HG03108 (cell line): ENCODE results near the gene AGAP1.
"Not testable (repeated sequence)": the region's sequence is repeated elsewhere in the genome, so short reads cannot be mapped to it uniquely, and the experiment has no call there.

Experiments
- ATAC-seq: cut with Tn5 transposase; IDR thresholded peaks from one replicate; pipeline ENCODE4 v1.9.1; 2021; ENCODE audit warnings: moderate library complexity; ENCODE audit not compliant: unreplicated experiment

Gene AGAP1

GRCh38 chr2:235926229-235926628 is 432.4 kb downstream of the AGAP1 start:
- ATAC-seq, result no peak

- no peak for ATAC-seq
Measured at GRCh38 chr2:235928751-235929370, 435.0 kb downstream of the AGAP1 start.

- ATAC-seq, result no peak
Measured at GRCh38 chr2:235930701-235931100, 436.9 kb downstream of the AGAP1 start.

DNA sequence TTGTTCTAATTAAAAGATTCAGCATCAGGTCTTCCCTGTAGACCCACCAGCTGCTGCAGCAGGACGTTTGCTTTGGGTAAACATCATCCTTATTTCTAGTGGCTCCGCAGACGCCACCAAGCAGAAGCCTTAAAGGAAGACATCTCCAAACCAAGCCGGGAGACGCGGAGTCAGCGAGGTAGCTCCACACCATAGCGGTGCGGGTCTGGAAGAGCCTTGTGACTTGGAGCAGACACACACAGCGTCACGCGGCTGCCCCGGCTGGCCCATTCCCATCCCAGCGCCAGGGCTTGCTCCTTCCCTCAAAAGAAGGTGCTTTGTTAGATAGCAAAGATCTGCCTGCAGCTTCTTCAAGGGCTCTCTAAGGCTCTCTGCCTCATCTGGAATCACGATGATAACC is 437.8 kb downstream of the AGAP1 start:
- no peak for ATAC-seq

DNA sequence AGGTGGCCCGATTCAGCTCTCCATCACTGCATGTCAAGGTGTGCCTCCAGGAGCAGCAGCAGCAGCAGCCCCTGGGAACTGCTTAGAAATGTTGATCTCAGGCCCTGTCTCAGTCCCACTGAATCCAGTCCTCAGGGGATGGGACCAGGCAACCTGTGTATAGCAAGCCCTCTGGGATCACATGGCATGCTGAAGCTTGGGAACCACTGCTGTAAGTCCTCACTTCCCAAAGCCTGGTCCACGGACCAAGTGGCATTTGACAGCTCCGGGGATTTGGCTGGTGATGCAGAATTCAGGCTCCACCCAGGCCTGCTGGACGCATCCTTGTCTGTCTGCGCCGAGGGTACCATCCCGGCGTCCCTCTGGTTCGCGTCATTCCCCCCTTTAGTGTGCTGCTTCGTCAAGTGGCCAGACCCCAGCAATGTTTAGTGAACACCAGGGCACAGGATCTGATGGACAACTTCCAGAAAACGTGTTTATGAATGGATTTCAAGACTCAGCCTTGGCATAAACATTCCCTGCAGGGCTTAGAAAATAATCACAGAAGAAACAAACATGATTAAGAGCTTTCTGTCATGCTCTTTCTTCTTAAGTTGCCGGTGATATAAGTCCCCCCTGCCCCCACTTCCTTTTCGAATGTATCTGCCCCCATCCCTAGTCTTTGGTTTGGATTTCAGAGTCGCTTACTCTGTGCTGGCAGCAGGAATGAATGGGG is 440.4 kb downstream of the AGAP1 start:
- no peak for ATAC-seq

DNA sequence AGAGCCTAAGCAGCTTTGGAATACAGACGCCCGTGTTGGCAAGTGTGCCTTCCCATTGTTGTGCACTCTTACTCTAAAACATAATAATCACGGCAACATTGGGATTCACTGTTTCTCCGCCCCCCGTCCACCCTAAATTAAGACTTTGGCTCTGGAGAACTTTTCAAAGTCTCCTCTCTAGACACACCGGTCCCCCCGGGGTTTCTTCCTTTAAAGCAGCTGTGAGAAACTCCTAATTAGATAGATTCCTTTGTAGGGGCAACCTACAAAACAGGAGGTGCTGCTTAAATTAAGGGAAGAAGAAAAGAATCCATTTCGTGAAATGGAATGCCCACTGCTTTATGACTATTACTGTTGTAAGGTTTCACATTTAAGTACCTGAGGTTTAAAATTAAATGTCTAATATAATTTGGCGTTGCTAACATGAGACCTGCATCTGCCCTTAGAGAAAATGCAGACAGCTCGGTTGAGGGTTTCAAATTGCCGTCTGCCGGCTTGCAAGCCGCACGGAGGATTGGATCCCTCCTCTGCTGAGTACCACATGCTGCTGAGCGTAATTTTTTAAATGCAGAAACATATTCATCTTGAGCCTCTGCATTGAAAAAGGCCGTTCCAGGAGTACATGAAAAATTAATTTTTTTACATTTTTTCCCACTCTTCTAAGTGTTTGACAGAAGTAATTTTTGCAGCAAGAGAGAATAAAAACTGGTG is 441.1 kb downstream of the AGAP1 start:
- no peak for ATAC-seq

DNA sequence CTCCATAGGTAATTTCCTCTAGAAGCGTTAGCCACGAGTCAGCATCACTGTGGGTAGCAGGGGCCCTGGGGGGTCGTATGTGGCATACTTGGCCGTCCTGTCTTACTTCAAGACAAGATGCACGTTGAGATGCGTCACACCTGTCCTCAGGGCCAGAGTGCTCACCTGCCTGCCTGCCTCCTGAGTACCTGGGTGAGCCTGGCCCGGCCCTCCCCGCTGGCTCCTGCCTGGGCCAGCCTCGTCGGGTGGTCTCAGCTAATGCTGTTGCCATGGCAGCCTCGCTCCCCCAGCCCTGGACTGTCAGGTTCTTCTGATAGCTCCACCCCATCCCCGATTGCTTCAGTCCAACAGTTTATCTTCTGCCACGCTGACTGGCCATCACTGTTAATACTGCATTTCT is 441.9 kb downstream of the AGAP1 start:
- no peak for ATAC-seq

DNA sequence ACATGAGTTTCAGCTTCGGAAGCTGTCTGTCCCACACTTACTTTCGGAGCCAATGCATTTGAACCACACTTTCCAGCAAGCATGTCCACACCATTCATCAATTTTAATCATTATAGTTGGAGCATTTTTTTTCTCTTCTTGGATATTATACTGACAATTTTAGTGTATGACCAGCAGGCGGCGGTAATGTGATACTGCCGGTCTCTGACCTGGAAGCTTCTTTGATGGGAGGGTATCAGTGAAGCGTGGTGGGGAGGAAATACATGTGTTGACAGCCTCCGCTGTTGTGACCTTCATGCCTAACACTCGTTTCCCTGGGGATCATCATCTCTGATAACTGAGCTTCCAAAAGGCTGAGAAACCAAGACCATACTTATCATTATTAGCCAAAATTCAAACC is 442.6 kb downstream of the AGAP1 start:
- ATAC-seq, result no peak

- no peak for ATAC-seq
Measured at GRCh38 chr2:235937087-235937486, 443.2 kb downstream of the AGAP1 start.

- ATAC-seq, result no peak
Measured at GRCh38 chr2:235937526-235937925, 443.7 kb downstream of the AGAP1 start.

DNA sequence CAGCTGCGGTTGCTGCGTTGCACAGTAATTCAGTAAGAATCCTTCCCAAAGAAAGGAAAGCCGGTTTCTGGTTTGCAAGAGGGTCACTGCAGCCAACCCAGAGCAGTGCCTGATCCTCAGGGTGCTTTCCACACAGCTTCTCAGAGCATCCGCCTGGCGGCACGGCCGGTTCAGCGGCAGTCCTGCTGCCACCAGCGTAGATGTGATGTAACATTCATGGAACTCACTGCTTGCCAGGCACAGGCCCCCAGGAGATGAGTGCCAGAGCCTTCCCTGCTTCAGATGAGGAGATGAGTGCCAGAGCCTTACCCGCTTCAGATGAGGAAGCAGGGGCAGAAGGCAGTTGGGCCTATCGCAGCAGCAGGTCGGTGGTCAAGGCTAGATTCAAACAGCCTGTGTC is 444.1 kb downstream of the AGAP1 start:
- ATAC-seq, result no peak

DNA sequence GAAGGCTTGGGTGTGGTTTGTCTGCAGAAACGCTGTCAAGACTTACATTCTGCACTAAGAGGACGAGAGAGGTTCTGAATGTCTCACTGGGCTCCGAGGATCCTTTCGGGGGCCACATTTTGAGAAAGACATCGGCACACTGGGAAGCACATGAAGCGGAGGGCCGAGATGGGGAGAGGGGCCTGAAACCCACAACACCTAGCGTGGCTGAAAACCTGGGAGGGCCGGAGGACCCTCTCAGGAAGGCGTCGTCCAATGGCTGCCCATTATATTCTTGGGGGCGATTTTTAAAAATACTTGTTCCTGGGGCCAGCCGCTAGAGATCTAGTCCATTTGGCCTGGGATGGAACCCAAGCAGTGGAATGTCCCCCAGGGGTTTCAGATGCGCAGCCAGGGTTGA is 444.8 kb downstream of the AGAP1 start:
- no peak for ATAC-seq

- ATAC-seq, result no peak
Measured at GRCh38 chr2:235939471-235939870, 445.6 kb downstream of the AGAP1 start.

- no peak for ATAC-seq
Measured at GRCh38 chr2:235940330-235940729, 446.5 kb downstream of the AGAP1 start.

- ATAC-seq, result no peak
Measured at GRCh38 chr2:235944591-235944990, 450.7 kb downstream of the AGAP1 start.

DNA sequence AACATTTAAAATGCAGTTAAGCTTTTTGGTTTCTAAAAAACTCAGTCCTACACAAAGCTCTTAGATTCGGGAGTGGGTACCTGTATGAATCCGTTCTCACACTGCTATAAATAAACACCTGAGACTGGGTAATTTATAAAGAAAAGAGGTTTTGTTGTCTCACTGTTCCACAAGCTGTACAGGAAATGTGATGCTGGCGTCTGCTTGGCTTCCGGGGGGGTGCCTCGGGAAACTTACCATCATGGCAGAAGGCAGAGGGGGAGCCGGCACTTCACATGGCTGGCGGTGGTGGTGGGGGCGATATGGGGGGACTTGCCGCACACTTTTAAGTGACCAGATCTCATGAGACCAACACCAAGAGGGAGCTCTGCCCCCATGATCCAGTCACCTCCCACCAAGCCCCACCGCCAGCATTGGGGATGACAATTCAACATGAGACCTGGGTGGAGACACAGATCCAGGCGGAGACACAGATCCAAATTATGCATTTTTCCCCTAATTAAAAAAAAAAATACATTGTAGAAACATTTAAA is 451.8 kb downstream of the AGAP1 start:
- no peak for ATAC-seq

DNA sequence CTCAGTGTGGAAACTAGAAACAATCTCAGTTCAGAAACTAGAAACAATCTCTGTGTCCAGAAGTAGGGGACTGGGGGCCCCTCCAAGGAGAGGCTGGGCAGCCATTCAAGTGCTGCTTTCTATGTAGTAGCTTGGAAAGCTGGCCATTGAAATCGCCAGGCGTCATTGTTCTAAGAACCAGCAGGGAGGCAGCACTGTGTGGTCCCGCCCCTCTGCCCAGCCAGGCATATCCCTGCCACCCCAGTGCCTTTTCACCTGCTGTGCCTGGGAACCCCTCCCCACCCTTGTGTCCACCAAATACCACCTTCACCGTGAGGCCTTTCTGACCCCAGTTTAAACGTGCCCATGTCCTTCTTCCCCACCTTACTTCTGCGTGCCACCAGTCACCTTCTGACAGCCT is 452.7 kb downstream of the AGAP1 start:
- ATAC-seq, result no peak

DNA sequence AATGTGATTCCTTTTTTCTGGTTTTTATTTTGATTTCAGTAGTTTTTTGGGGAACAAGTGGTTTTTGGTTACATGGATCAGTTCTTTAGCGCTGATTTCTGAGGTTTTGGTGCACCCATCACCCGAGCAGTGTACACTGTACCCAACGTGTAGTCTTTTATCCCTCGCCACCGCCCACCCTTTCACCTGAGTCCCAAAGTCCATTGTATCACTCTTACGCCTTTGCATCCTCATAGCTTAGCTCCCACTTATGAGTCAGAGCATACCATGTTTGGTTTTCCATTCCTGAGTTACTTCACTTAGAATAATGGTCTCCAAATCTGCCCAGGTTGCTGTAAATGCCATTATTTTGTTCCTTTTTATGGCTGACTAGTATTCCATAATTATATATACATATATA is 453.2 kb downstream of the AGAP1 start:
- not testable (repeated sequence) for ATAC-seq

DNA sequence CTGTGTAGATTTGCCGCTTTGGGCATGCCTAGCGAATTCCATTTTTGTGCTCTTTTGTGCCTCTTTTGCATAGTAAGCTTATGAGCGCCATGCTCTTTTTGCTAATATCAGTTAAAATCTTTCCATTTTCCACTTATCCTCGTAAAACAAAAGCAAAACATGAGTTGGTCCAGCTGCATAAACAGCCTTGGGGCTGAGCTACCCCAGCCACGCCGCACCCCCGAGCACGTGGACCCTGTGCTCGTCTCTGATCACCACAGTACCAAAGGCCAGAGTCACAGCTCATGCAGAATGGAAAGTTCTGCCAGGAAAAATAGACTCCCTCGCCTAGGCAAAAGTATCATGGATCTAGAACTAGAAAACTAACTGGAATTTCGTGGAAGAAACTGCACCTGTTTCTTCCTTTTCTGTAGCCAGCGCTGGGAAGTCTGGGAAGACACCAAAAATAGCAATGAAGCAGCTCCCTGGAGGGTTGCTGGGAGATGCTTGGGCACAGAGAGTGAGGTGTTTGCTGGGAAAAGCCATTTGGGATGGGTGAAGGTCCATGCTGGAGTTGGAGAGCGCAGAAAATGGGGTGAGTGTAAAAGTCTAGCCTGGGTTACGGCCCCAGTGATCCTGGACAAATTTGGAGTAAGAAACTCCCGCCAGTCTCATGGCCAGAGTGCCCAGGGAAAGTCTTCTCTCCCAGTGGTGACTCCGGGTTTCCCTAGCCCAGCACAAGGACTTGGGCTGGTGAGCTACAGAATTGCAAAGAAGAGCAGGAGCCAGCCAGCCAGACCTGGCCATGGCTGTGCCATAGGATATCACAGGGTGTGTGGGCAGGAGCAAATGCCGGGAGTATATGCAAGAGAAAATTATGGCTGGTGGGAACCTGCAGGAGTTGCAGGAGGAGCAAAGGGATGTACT is 456.0 kb downstream of the AGAP1 start:
- ATAC-seq, result no peak

GRCh38 chr2:235950473-235950809 is 456.6 kb downstream of the AGAP1 start:
- ATAC-seq, result no peak

DNA sequence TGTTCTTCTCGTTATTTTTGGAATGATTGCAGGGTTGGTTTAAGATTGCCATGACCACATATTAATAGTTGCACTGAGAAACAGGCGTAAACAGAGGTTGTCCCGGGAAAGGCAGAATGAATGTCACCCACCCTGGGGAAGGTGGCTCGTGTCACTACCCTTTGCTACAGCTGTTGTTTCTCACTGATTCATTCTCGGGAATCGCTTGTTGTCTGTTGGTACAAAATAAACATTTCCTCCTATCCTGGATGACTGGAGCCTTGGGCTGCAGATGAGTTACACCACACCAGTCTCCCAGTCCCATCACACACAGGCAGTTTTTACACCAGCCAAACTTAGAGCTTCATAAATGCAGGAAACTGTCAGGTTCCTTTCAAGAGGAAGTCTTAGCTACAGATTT is 457.6 kb downstream of the AGAP1 start:
- ATAC-seq, result no peak
